ENCODE measurements around the gene MEA1. TPM values are rescaled to one million over a fixed set of nuclear protein-coding genes. Genes with fewer than 3 reads are reported as not detected.

Gene MEA1
- total and polyA plus RNA-seq, 2 of the 4 experiments (the other 2 are of a cell fraction) = 116 to 126 TPM

GRCh38 chr6:43014434-43014909 is 726 bp upstream of the MEA1 start:
- peak overlapping the region; percentile 99 for H2AK9ac ChIP-seq (replicated peaks; ENCODE audit: low read depth, low read length, poor library complexity)
- intact Hi-C loops (cut with micrococcal nuclease) = loop anchor here (2.0 kb wide), 2 partner anchors 114 to 128 kb away; no protein-coding TSS in a partner anchor
- peak overlapping the region; percentile 88 for H3K56ac ChIP-seq (ENCODE audit: extremely low read depth, insufficient read depth, low read length)
- peak overlapping the region; percentile 84 for H3K4me3 ChIP-seq (ENCODE audit: insufficient read depth, low read depth, low read length)
- ChIA-PET POLR2A (ENCODE audit: unreplicated experiment) (interaction anchor here (0.9 to 1.2 kb wide), 2 partner anchors 10 to 160 kb away, joined by 3 read pairs; no protein-coding TSS in a partner anchor), CTCF (interaction anchor here (0.6 to 1.1 kb wide), 2 partner anchors 16 to 18 kb away, joined by 3 read pairs; no protein-coding TSS in a partner anchor)
- H3K9ac ChIP-seq (ENCODE audit: low read depth, low read length) = peak overlapping the region; percentile 96
- H3K27ac ChIP-seq (ENCODE audit: insufficient read depth, low read length) = peak overlapping the region; percentile 88
- H3K23ac ChIP-seq (ENCODE audit: low read depth, low read length) = peak overlapping the region; percentile 70
- DNase-seq = peak; percentile 45
- H3K9me1 ChIP-seq (ENCODE audit: insufficient read depth, low read length) = peaks cover 3% of the 10 kb centered on the region
- H3K36me3 ChIP-seq (ENCODE audit: control insufficient read depth, insufficient read depth, low read length) = peaks cover 41% of the 10 kb centered on the region
- no peaks in the 10 kb centered on the region; the same call in 1 of the 2 replicates for H4K20me1 ChIP-seq (ENCODE audit: insufficient read depth, low read length)
- peak overlapping the region; percentile 93 for H3K4ac ChIP-seq (ENCODE audit: low read depth, low read length)
- dilution Hi-C loops (cut with HindIII; ENCODE audit: low sequenced_read_pairs, unreplicated experiment) = no loop called here
- H4K91ac ChIP-seq (ENCODE audit: insufficient read depth, low read depth, low read length) = peak overlapping the region; percentile 95
- peak overlapping the region; percentile 77 for H4K5ac ChIP-seq (ENCODE audit: low read depth, low read length)
- BruUV-seq (replicated peaks) = no TSS peak
- H3K9me3 ChIP-seq (ENCODE audit: control insufficient read depth, insufficient read depth, low read length) = no peaks in the 10 kb centered on the region
- no peaks in the 10 kb centered on the region for H3K27me3 ChIP-seq (ENCODE audit: control insufficient read depth, insufficient read depth, low read length)
- peak overlapping the region; percentile 78 to 95 for H4K8ac ChIP-seq (ENCODE audit: low read depth in 2 of 2, low read length in 2 of 2)
- H2AK5ac ChIP-seq (ENCODE audit: low read depth, low read length) = peak overlapping the region; percentile 98
- H3K14ac ChIP-seq (replicated peaks; ENCODE audit: low read depth, low read length) = peak overlapping the region; percentile 96
- 0% methylated on average over 1 of the region's 7 CpGs; no CpG with 5 or more reads in 1 of the 2 experiments for WGBS, 2 experiments (ENCODE audit: extremely low coverage in 2 of 2, insufficient read length in 1 of 2)
- no peak overlapping the region; the same call in 2 of the 3 replicates for H2BK15ac ChIP-seq (ENCODE audit: low read depth, low read length)
- peaks cover 9 to 68% of the 10 kb centered on the region in 2 experiments; a peak in 2 of 4 replicates for H3K79me1 ChIP-seq (ENCODE audit: low read depth in 1 of 2, low read length in 2 of 2)
- peak overlapping the region; percentile 90 for H3K4me2 ChIP-seq (ENCODE audit: low read depth, low read length)
- H3K4me1 ChIP-seq (ENCODE audit: control insufficient read depth, insufficient read depth, low read length) = peaks cover 8% of the 10 kb centered on the region
- ATAC-seq (ENCODE audit: low read depth) = peak; percentile 5; the same call in 1 of the 2 replicates
- H2BK20ac ChIP-seq (ENCODE audit: low read depth, low read length) = no peak overlapping the region
- peak overlapping the region; percentile 31 for H3K18ac ChIP-seq (ENCODE audit: low read depth, low read length)
- H2BK120ac ChIP-seq (ENCODE audit: low read depth, low read length) = peak overlapping the region; percentile 18; the same call in 1 of the 2 replicates
- peak overlapping the region; percentile 94 for H2AFZ ChIP-seq (replicated peaks; ENCODE audit: low read length, poor library complexity)
- H2BK5ac ChIP-seq (ENCODE audit: low read depth, low read length, poor library complexity, severe bottlenecking) = peak overlapping the region; percentile 83
- in situ Hi-C loops (cut with MboI; ENCODE audit: low sequenced_read_pairs) = no loop called here
- TF ChIP-seq ELK1 (IDR thresholded peaks at IDR 0.05; ENCODE audit: borderline replicate concordance, low read depth, low read length) (no peak), MAZ (IDR thresholded peaks at IDR 0.05; ENCODE audit: borderline replicate concordance, low read depth, low read length) (no peak), CTCF (conservative IDR thresholded peaks at IDR 0.05; ENCODE audit: low read depth, low read length) (no peak), FOS (IDR thresholded peaks at IDR 0.05; ENCODE audit: low read depth, low read length) (no peak), MXI1 (IDR thresholded peaks at IDR 0.05; ENCODE audit: borderline replicate concordance, low read depth, low read length) (no peak), RFX5 (IDR thresholded peaks at IDR 0.05; ENCODE audit: low read depth, low read length) (no peak), SMC3 (IDR thresholded peaks at IDR 0.05; ENCODE audit: low read depth, low read length) (no peak)

Data from IMR-90 (cell line).